LNCaP clone FGC (cell line): ENCODE measurements around the gene RNU4-1.

Experiments used
- DNase-seq: peaks from one replicate; pipeline ENCODE4 v3.0.0-alpha.2; 2011; ENCODE audit warnings: low read depth
- H3K4me3 ChIP-seq: 2 replicates; pipeline ENCODE4 v1.5.1; 2011; ENCODE audit warnings: mild to moderate bottlenecking, low read depth, low read length, control low read depth
- CTCF ChIP-seq: IDR thresholded peaks from 2 replicates; pipeline ENCODE4 v1.5.1; 2012; ENCODE audit warnings: mild to moderate bottlenecking; ENCODE audit not compliant: control insufficient read depth, insufficient read depth; ENCODE audit errors: extremely low read depth

RNU4-1 gene

GRCh38 chr12:120332041-120332440, 39.0 kb upstream of the RNU4-1 start:
- no peak overlapping the region for H3K4me3 ChIP-seq
- no peak for TF ChIP-seq CTCF
- DNase-seq, result no peak

GRCh38 chr12:120331390-120331789, 38.4 kb upstream of the RNU4-1 start:
- no peak overlapping the region for H3K4me3 ChIP-seq
- no peak for DNase-seq
- TF ChIP-seq CTCF, result no peak

- H3K4me3 ChIP-seq, result no peak overlapping the region
- DNase-seq, result no peak
- no peak for TF ChIP-seq CTCF
Observed at GRCh38 chr12:120328228-120328627, 35.2 kb upstream of the RNU4-1 start.

- no peak within 1 kb of the TSS for H3K4me3 ChIP-seq
- no peak for DNase-seq
- TF ChIP-seq CTCF, result no peak
Observed at GRCh38 chr12:120327593-120327992, 34.6 kb upstream of the RNU4-1 start, which contains the start of gene PLA2G1B. PLA2G1B (minus strand) TSS chr12:120327779; CDS start chr12:120327753, 26 bp downstream.

- DNase-seq, result no peak
- no peak overlapping the region for H3K4me3 ChIP-seq
- TF ChIP-seq CTCF, result 0 out of 2 replicates have a peak, but pooled peaks have one; percentile 2
Observed at GRCh38 chr12:120324841-120325417, 31.9 kb upstream of the RNU4-1 start.

- no peak overlapping the region for H3K4me3 ChIP-seq
- no peak for DNase-seq
- TF ChIP-seq CTCF, result no peak
Observed at GRCh38 chr12:120323772-120324171, 30.7 kb upstream of the RNU4-1 start.
